Amniotic epithelial cell (primary cell): Measurements from ENCODE around the gene JOSD2.

Experiments
- DNase-seq: peaks from one replicate; pipeline ENCODE4 v3.0.0-alpha.2; 2010; ENCODE audit warnings: low read depth

The JOSD2 gene

DNA sequence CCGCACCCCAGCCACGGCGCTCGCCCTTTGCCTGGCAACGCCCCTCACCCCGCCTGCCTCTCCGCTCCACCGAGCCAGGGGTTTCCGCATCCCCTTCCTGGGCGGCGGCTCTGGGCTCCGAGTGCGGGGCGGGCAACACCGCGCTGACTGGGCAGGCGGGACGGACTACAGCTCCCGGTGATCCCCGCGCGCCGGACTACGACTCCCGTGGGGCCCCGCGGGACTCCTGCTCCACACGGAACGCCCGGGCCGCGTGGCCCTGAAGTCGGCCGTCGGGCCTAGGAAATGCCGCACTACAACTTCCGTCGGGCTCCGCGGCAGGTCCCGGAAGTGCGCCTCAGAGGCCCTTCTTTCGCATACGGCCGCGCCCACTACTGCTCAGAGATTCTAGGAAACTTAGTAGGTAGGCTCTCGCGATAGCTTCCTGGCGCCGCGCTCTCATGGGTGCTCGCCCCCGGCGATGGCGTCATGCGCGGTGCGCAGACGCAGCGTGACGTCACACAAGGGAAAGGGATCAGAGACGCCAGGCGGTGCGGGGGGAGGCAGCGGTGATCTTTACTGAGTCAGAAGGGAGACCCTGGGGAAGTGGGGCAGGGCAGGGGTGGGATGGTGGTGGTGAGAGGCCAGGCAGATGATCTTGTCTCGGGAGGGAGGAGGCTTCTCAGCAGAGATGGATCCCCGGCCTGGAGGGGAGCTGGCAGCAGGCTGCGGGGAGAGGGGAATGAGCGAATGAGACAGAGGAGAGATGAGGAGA, at the start of gene JOSD2:
JOSD2 (minus strand) TSS at position 123 of the 754 bp plus-strand sequence. CDS start 760 bp downstream, outside the sequence.
- peak; percentile 99 for DNase-seq

GRCh38 chr19:50559636-50560035, 48.6 kb upstream of the JOSD2 start:
- DNase-seq = no peak

DNA sequence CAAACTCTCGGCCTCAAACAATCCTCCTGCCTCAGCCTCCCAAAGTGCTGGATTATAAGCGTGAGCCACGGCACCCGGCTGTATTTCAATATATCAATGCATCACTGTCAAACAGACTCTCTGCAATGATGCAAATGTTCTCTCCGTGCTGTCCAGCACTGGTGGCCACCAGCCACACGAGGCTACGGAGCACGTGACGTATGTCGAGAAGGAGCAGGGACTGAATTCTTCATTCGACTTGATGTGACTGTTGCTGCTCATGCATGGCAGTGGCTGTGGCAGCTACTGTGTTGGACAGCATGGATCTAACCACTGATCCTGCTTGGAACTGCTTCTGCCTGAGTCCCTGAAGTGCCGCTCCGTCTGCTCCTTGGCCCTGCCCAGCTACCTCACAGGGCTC, 47.5 kb upstream of the JOSD2 start:
- DNase-seq = no peak

GRCh38 chr19:50558039-50558438, 47.0 kb upstream of the JOSD2 start:
- DNase-seq = no peak

- DNase-seq = no peak
These were observed 46.1 kb upstream of the JOSD2 start for GRCh38 chr19:50557009-50557613.

DNA sequence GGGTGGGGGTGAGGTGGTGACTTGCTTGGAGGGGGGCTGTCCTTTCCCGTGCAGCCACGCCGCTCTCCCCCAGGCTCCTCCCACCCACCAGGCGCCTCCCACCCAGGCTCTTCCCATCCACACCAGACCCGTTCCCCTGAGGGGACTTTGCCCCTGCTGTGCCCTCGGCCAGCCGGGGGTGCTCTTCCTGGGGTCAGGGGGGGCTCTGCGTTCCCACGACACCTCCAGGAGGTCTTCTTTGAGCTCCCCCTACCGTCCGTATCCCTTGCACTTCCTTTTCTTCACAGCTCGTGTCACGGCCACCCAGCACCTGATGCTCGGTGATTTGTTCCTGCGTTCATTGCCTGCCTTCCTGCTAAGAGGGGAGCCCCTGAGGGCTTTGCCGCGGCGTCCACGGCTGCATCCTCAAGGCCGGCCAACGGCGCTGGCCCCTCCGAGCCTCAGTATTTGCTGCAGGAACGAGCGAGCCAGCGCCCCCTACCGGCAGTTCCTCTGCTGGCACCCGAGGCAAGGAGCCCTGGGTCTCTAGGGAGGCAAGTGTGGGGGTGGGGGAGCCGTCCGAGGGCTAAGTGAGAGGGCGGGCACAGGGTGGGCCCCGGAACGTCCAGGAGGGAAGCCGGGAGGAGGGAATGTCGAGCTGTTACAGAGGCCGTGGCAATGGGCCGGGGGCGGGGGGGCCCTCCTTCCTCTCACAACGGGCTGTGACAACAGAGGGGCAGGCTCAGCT, 45.5 kb upstream of the JOSD2 start:
- DNase-seq = peak; percentile 27

- DNase-seq = no peak
These were observed 44.7 kb upstream of the JOSD2 start for GRCh38 chr19:50555450-50556281.

GRCh38 chr19:50555033-50555432, 44.0 kb upstream of the JOSD2 start:
- no peak for DNase-seq

DNA sequence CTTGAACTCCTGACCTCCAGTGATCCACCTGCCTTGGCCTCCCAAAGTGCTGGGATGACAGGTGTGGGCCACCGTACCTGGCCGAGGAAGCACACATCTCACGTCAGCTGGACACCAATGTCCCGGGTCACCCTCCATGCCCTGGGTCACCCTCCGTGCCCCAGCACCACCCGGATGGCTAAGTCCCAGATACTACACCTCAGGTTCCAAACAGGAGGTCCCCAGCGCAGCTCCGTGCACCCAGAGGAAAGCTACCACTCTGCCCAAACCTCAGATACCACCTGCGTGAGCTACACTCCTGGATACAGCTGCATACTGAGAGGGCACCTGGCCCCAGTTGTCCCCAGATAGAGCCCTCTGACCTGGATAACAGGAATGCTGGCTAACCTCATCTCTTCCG, 43.2 kb upstream of the JOSD2 start:
- no peak for DNase-seq

DNA sequence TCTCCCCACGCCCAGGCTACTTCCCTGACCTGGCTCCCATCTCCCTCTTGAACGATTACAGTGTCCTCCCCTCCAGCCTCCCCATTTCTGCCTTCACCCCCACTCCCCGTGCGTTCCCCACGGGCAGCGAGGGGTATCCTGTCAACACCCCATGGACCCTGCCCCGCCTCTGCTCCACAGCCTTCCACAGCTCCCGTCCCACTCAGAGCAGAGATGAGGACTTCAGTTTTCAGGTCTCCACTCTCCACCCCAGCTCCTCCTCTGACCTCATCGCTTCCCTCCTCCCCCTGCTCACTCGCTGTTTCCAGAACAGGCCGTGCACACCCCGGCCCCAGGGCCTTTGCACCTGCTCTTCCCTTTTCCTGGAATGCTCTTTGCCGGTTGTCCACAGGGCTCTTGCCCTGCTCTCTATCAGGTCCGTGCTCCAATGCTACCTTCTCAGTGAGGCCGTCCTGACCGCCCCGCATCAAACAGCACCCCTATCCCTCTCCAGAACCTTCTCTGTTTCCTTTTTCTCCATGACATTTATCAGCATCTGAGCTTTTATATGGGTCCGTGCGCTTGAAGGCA, 42.2 kb upstream of the JOSD2 start:
- no peak for DNase-seq

GRCh38 chr19:50552540-50552939, 41.5 kb upstream of the JOSD2 start:
- no peak for DNase-seq

DNA sequence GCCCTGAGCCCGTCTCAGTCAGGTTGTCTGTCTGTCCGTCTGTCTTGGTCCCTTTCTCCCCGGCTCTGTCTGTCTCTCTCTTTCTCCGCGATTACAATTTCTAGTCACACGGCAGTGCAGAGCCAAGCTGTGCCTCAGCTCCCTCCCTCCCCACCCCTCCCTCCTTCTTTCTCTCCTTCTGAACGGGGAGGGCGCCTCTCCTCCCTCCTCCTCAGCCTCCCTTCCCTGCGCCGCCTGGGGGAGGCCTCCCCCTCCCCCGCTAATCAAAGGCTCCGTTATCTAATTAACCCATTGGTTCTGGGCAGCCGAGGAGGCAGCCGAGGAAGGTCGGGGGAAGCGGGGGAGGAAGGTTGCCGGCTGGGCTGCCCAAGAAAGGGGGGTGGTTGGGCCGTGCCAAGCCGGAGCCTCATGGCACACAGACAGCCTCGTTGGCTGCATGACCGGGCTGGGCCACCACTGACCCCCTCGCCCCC, 40.8 kb upstream of the JOSD2 start:
- DNase-seq = no peak

DNA sequence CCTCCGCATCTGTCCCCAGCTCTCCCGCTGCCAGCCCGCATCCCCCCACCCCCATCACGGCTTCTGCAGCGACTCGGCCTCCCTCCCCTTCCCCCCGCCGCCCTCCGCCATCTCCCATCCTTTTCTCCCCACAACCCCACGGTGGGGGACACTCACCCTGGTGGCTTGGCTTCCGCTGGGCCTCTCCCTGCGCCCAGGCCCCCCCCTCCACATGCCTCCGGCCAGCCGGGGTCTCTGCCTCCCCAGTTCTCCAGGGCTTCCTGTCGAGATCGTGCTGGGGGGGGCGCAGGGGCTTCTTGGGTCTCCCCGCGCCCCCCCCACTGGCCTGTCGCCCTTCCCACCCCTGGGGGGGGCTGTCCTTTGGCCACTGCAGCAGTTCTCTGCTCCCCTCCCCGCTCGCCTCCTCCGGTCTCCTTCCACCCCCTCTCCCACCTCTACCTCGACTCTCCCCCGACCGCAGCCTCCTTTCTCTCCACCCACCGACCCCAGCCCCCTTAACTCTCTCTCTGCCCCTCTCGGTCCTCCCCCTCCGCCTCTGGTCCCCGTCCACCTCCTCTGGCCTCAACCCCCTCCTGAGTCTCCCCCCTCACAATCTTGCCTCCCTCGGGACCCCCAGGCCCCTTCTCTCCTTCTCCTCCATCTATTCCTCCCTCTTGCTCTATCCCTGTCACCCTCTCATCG, 40.2 kb upstream of the JOSD2 start:
- no peak for DNase-seq

DNA sequence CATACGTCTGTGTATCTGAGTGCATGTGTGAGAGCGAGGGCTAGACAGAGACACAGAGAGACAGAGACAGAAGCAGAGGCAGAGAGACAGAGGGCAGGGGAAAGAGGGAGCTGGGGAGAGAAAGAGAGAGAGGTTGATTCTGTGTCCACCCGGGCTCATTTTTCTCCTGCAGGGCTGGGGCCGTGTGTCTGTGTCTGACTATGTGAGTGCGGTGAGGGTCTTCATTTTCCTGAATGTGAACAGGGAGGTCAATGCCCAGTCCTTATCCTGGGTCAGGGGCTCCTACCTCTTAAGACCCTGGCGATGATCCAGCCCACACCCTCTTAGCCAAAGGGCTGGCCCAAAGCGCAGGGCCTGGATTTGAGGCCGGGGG, 39.6 kb upstream of the JOSD2 start:
- no peak for DNase-seq

DNA sequence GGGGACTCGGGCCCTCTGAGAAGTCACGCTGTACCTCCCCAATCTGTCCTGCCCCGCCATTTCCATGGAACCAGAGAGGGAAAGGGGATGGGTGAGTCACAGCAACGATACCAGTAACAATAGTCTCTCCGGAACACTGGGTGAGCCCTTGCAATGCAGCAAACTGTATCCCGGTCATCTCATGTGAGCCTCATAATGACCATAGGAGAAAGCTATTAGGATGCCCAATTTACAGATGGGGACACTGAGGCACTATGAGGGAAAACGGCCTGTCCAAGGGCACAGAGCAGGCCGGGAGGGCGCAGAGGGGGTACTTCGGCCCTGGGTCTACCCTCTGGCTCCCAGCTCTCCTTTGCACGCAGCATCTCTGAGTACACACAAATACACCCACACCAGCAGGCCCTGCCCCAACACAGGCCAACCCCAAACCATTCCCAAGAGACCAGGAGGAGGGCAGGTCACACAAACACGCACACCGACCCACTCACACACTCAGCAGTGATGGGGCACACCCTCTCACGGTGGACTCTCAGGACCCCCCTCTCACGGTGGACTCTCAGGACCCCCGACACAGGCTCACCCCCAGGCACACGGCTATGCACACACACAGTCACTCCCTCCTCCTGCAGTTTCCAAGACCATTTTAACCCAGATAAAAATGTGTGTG, 39.1 kb upstream of the JOSD2 start:
- DNase-seq = no peak

DNA sequence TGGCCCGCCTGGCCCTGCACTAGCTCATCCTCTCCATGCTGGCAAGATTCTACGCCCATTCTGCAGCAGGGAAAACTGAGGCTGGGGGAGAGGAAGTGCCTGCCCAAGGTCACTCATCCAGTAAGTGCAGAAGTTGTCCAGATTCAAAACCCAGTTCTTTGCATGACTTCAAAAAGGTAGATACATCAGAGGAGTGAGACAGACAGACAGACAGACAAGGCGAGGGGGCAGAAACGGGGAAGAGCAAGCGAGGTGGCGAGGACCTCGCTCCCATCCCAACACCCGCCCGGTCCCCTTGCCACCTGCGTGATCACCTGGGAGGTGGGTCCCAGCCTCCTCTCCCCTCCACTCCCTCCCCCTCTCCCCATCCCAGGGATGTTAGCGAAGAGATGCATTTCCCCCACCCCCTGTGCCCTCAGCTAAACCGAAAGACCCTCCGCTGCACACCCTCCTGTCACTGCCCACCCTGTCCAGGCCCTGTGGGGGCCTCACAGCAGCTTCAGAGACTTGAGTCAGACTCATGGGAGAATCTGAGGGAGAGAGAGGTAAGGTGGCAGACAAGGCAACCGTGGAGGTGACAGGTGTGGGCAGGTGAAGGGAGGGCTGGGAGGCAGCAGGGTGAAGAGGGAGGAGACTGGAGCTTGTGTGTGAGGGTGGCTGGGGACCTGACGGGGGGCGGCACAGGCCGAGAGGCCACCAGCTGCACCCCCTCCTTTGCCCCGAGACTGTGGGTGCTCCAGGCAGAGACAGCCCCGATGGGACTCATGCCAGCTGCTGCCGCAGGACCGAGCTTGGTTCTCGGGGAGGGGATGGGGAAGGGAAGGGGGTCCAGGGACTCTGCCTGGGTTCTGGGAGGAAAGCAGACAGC, 38.3 kb upstream of the JOSD2 start:
- no peak for DNase-seq

GRCh38 chr19:50548191-50549058, 37.4 kb upstream of the JOSD2 start:
- no peak for DNase-seq

- DNase-seq = no peak
These were observed 36.6 kb upstream of the JOSD2 start for GRCh38 chr19:50547385-50548190.
